D341Med (cell line): ENCODE measurements around the gene ADAMTS18.

Source experiments
- DNase-seq: peaks from one replicate; pipeline ENCODE4 v3.0.0; 2012; ENCODE audit warnings: low spot score

The ADAMTS18 gene

GRCh38 chr16:77437859-77438258 lies 3.0 kb upstream of the ADAMTS18 start:
- DNase-seq = no peak

- DNase-seq = no peak
Measured at GRCh38 chr16:77435272-77435820, 512 bp upstream of the ADAMTS18 start.

GRCh38 chr16:77434022-77434529 lies 758 bp downstream of the ADAMTS18 start:
- no peak for DNase-seq

GRCh38 chr16:77433146-77433545 lies 1.7 kb downstream of the ADAMTS18 start:
- DNase-seq = no peak

- no peak for DNase-seq
Measured at GRCh38 chr16:77432264-77432663, 2.6 kb downstream of the ADAMTS18 start.

GRCh38 chr16:77430787-77431585 lies 3.8 kb downstream of the ADAMTS18 start:
- no peak for DNase-seq

DNA sequence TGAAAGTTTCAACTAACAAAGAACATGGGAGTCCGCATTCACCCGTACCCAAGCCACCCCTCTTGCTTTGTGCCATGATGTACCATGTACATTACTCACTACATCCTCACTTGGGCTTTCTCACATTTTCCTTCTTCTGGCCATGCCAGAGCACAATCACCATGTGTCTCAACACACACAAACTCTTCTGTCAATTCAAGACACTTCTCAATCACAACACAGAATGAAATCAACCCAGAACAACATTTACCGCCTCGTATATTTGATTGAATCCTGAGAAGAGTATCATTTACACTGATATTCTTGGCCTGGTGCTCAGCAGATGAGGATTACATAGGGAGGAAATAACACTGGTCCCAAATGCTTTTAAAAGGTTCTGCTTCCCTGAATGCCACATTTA lies 4.5 kb downstream of the ADAMTS18 start:
- DNase-seq = no peak

GRCh38 chr16:77424871-77425604 lies 9.8 kb downstream of the ADAMTS18 start:
- DNase-seq = no peak

GRCh38 chr16:77422196-77422784 lies 12.5 kb downstream of the ADAMTS18 start:
- no peak for DNase-seq

GRCh38 chr16:77416939-77417480 lies 17.8 kb downstream of the ADAMTS18 start:
- DNase-seq = no peak

DNA sequence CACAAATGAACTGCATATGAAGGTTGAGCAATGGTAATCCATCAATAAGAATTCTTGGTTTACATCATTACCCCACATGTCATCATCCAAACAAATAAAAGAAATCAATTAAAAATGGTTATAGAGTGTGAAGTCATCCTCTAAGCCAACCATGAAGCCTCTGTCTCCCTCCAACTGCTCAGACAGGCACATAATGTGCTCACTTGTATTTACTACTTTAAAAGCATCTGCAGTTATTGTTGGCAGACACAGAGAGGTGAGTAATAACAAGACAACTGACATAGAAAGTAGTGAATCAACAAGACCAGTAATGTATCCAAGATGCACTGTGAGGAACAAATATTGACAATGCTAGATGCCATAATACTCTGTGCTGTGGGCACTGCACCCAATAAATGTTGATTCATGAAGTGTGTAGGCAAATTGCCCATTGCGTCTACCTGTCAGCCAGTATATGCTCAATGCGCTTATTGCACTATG lies 20.0 kb downstream of the ADAMTS18 start:
- DNase-seq = no peak

DNA sequence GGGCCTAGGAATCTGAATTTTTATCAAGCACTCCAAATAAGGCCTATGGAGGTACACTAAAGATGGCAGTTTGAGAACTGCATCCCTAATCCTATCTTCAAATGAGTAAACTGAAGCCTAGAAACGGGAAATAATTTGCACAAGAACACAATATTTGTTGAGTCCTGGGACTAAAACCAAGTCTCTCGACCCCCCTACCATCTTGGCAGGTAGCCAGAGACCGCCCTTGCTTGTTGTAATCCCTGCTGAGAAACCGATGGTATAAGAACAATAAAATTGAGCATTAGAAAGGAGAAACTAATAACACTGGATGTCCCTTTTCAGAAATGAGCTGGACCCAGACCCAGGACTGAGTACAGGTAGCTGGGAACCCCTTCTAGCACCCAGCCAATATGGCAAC lies 24.4 kb downstream of the ADAMTS18 start:
- DNase-seq = no peak

GRCh38 chr16:77409311-77409710 lies 25.5 kb downstream of the ADAMTS18 start:
- DNase-seq = no peak

GRCh38 chr16:77408607-77409006 lies 26.2 kb downstream of the ADAMTS18 start:
- DNase-seq = no peak

GRCh38 chr16:77406680-77407079 lies 28.2 kb downstream of the ADAMTS18 start:
- no peak for DNase-seq

GRCh38 chr16:77404775-77405174 lies 30.1 kb downstream of the ADAMTS18 start:
- DNase-seq = no peak

DNA sequence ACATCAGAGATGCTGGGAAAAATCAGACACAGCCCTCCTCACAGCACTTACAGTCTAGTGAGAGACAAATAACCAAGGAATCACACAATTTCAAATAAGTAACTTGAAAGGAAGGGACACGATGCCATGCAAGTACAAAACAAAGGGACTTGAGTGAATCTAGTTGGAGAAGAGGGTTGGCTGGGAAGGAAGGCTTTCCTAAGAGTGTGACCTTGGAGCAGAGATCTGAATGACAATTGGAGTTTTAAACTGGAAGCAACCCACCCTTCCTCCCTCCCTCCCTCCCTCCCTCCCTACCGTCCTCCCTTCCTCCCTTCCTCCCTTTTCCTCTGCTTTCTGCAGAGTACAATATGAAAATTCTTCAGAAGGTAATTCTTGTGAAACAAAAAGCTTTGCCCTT lies 31.1 kb downstream of the ADAMTS18 start:
- no peak for DNase-seq

GRCh38 chr16:77402672-77403071 lies 32.2 kb downstream of the ADAMTS18 start:
- no peak for DNase-seq

DNA sequence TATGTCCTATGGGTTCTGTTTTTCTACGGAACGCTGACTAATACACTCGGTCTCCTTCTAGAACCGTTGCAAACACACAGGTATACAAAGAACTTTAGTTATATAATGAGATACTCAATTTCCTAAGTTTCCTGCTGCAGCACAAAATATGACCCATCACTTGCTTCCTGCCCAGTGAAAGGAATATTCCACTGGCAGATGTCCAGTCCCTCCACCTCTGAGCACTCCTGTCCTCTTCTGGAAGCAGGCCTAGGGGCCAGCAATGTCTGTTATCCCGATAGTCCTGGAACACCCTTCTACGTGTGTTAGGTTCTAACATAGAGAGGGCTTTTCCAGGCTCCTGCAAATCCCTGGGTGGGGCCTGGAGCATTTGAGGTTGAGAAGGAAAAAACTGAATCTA lies 32.7 kb downstream of the ADAMTS18 start:
- no peak for DNase-seq

- no peak for DNase-seq
Measured at GRCh38 chr16:77399546-77399945, 35.3 kb downstream of the ADAMTS18 start.

DNA sequence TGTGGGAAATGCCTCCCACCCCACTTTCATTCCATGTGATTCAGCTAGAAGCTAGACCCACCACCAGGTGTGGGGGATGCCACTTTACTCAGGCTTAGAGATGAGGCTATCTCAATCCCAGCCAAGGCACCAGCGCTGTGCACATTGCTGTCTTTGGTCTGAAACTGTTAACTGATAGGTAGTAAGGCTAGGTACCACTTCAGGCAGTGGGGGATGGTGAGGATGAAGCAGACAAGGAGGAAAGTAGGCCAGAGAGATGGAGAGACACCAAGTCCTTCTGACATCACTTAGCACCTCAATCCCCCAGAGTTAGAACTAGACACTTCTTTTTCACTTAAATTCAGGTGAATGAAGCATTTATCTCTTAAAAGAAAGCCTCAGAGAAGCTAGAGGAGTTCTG lies 35.8 kb downstream of the ADAMTS18 start:
- no peak for DNase-seq

GRCh38 chr16:77398495-77398894 lies 36.3 kb downstream of the ADAMTS18 start:
- no peak for DNase-seq
